OCI-M2 (cell line): ENCODE measurements around the gene KLHDC7B.
A peak's percentile ranks its signal among the peaks of the same experiment; 100 is the strongest.

Experiments used
- DNase-seq: peaks from one replicate; lab custom pipeline; 2025; ENCODE audit not compliant: unreplicated experiment; lab: John Stamatoyannopoulos, UW

Gene KLHDC7B

DNA sequence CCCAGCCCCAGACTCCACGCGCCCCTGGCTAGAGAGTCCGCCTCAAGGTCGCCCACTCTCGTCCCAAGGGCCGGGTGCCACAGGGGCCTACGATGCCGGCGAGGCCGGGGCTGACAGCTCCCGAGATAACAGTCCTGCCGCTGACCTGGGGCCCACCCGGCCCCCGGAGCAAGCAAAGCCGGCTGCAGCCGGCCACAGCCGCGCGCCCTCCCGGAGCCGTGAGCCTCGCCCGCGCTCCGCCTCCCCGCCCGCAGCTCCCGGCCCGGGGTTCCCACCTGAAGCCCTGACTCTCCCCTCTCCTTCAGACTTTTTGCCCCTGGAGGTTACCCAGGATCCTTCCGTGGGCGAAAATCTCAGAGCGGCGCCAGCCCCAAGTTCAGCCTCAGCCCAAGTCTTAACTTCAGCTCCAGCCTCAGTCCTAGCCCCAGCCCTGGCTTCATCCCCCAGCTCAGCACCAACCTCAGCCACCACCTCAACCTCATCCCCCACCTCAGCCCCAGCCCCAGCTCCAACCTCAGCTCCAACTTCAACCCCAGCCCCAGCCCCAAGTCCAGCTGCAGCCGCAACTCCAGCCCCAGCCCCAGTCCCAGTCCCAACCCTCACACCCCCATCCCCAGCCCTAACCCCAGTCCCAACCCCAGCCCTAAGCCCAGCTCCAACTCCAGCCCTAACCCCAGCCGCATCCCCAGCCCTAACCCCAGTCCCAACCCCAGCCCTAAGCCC lies 1.7 kb downstream of the KLHDC7B start:
- no peak for DNase-seq

DNA sequence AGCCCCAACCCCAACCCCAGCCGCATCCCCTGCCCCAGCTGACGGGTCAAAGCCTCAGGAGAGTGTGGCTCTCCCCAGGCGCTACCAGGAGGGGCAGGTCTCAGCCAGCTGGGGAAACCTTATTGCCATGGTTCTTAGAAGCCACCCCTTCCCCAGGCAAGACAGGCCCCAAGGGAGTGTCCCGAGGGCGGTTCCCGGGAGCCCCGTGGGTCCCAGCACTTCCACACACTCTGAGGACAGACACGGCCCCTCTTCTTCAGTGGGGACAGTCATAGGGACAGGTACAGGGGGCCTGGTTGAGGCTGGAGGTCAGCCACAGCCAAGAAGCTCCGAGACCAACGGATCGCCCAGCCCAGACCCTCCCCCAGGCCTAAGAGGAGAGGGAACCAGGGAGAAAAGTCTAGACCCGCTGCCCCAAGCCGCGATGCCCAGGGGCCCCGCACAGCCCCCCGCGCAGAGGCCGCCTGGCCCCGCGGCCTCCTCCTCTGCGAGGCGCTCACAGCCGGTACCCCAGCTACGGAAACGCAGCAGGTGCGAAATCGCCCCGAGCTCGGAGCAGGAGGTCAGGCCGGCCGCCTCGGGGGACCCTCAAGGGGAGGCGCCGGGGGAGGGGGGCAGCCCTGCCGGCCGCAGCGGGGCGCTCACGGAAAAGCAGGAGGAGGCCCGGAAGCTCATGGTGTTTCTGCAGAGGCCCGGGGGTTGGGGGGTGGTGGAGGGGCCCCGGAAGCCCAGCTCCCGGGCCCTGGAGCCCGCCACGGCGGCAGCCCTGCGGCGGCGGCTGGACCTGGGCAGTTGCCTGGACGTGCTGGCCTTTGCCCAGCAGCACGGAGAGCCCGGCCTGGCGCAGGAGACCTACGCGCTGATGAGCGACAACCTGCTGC lies 2.6 kb downstream of the KLHDC7B start:
- no peak for DNase-seq

DNA sequence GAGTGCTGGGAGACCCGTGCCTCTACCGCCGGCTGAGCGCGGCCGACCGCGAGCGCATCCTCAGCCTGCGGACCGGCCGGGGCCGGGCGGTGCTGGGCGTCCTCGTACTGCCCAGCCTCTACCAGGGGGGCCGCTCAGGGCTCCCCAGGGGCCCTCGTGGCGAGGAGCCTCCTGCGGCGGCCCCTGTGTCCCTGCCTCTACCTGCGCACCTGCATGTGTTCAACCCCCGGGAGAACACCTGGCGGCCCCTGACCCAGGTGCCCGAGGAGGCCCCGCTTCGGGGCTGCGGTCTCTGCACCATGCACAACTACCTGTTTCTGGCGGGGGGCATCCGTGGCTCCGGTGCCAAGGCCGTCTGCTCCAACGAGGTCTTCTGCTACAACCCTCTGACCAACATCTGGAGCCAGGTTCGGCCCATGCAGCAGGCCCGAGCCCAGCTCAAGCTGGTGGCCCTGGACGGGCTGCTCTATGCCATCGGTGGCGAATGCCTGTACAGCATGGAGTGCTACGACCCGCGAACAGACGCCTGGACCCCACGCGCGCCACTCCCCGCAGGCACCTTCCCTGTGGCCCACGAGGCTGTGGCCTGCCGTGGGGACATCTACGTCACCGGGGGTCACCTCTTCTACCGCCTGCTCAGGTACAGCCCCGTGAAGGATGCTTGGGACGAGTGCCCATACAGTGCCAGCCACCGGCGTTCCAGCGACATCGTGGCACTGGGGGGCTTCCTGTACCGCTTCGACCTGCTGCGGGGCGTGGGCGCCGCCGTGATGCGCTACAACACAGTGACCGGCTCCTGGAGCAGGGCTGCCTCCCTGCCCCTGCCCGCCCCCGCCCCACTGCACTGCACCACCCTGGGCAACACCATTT lies 3.5 kb downstream of the KLHDC7B start:
- no peak for DNase-seq

GRCh38 chr22:50550395-50550794 lies 4.7 kb downstream of the KLHDC7B start:
- no peak for DNase-seq

DNA sequence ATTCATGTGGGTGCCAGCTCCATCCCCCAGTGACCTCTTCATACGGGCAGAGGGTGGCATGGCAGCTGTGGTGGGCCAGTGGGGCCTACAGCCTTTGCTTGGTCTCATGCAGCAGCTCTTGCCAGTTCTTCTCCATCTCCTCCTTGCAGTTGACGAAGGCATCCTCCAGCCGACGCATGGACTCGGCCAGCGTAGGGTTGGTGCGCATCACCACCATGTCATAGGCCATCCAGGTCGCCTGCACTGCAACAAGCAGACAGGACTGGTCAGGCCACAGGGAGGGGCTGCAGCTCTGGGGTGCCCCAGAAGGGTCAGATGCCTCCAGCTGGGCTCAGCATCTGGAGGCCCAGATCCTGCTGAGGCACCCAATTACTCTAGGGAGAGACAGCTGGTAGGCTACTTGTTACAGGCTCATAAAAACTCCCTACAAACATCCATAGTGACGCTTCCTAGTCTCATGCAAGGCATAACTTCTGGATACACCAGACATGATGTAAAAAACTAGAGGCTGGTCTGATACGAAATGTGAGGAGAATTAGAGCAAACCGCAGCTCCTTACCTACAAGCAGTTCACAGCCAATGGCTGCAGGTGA lies 5.6 kb downstream of the KLHDC7B start:
- DNase-seq: no peak

GRCh38 chr22:50553310-50553709 lies 7.6 kb downstream of the KLHDC7B start:
- no peak for DNase-seq

GRCh38 chr22:50556703-50557102 lies 11.0 kb downstream of the KLHDC7B start:
- no peak for DNase-seq

- DNase-seq: no peak
Measured at GRCh38 chr22:50560034-50560433, 14.3 kb downstream of the KLHDC7B start.

DNA sequence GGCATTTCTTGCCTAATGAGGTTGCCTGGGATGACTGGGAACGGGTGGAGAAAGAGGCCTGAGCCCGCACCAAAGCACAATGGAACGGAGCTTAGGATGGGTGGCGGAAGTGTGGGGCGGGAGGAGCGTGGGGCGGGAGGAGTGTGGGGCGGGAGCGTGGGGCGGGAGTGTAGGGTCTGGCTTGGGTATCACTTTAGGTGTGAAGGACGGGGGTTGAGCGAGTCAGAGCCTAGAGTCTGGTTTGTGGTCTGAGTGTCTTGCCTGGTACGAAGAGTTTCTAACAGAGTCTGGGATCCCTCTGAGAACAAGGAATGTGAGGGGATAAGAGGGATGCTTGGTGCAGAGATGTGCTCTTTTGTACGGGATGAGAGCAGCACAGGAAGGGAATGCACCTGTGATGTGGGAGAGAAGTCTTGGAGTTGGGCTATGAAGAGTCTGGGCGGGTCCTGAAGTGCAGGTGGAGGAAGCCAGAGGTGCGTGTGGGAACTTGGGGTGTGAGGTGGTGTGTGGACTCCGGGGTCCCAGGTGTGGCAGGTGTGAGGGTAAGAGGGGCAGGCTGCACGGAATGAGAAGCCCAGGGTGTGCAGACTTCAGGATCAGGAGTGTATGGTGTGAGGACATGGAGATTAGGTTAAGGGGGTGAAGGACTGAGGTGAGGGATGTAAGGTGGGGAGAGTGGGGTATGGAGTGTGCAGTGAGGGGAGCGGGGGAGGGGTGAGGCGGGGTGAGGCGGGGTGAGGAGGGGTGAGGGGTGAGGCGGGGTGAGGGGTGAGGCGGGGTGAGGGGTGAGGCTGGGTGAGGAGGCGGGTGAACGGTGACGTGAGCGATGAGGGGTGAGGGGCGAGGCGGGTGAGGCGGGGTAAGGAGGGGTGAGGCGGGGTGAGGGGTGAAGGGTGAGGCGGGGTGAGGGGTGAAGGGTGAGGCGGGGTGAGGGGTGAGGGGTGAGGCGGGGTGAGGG lies 16.0 kb downstream of the KLHDC7B start:
- DNase-seq: no peak

- DNase-seq: peak; percentile 65
Measured at GRCh38 chr22:50562523-50563412, 17.1 kb downstream of the KLHDC7B start, which contains the start of gene SYCE3. Gene SYCE3 (minus strand): TSS chr22:50562919. CDS start chr22:50556405, 6,514 bp downstream.

GRCh38 chr22:50563413-50564160 lies 17.9 kb downstream of the KLHDC7B start:
- no peak for DNase-seq

DNA sequence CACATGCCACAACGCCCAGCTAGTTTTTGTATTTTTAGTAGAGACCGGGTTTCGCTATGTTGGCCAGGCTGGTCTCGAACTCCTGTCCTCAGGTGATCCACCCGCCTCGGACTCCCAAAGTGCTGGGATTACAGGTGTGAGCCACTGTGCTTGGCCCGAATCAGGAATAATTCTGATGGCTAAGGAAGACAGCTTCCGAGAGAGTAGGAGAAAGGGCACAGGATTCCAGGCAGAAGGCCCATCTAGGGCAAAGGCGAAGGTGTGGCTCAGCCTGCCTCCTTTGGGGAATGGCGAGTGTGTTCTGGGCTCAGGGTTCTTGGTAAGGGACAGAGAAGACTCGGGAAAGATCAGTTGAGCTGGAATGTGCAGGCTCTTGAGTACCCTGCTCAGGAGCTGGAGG lies 18.6 kb downstream of the KLHDC7B start:
- DNase-seq: no peak

DNA sequence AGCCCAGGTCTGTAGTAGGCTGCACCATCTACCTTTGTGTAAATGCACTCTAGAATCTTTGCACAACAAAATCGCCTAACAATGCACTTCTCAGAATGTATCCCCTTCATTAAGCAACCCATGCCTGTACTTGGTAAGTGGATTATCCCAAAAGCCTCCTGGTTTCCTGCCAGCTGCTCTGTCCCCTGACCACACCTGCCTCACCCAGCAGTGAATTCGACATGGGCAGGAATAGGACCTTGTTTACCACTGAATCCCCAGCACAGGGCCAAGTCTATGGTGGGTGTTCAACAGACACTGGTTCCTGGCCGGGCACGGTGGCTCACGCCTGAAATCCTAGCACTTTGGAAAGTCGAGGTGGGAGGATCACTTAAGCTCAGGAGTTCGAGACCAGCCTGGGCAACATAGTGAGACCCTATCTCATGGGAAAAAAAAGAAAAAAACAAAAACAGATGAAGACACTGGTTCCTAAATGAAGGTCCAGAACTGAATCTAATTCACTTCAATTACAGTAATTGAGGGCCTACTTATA lies 22.1 kb downstream of the KLHDC7B start:
- DNase-seq: no peak

DNA sequence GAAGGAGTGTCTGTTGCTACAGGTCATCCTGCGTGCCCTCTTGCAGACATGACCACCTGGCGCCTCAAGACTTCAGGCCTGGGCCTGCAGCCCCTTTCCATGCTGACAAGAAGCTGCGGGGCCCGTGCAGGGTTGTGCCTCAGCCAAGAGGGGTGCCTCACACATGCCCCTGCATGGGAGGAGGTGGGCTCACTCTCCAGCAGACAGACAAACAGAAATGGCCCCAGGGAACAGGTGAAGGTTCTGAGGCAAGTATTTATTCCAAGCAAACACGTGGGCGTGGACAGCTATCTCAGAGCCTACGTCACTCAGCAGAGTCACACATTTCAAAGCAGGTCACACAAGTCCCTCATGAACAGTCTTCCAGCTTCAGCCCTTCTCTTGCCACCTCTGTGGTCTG lies 22.9 kb downstream of the KLHDC7B start:
- DNase-seq: no peak

DNA sequence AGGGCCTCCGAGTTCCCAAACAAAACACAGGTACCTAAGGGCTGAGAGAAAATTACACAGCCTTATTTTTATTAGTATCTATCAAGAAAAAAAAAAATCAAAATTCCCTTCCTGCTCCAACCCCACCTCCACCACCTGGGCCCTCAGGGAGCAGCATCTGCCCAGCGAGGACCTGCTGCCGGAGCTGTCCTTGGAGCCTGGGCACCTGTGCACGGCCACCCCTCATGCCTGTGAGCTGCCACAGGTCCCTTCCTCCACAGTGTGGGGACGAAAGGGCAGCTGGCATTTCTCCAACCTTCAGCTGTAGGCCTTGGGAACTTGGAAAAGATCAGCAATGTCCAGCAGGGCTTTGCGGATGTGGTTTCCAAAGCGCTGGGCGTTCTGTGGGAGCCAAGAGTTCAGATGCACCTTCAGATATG lies 23.4 kb downstream of the KLHDC7B start:
- DNase-seq: no peak

- no peak for DNase-seq
Measured at GRCh38 chr22:50569896-50570535, 24.3 kb downstream of the KLHDC7B start.

DNA sequence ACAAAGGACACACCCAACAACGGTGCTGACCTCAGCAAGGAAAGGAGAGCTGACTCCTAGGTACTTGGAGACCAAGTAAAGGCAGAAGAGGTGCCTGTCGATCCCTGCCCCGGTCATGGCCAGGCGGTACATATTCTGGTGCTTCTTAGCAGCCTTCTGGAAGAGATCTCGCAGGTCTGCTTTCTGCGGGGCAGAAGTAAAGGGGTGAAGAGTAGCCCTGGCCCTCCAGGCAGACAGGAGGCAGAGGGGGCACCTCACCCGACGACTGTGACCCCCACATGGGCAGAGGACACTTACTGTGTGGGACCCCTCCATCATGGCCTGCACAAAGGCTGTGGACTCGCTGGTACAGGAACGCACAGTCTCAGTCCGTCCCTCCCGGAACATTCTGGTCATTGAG lies 25.2 kb downstream of the KLHDC7B start:
- DNase-seq: no peak
